Liver (tissue), 9 donors: Measurements from ENCODE around the gene UACA. TPM values are rescaled to one million over a fixed set of nuclear protein-coding genes. Genes with fewer than 3 reads are reported as not detected.

ENCODE experiments used
- DNase-seq: peaks from one replicate; pipeline ENCODE4 v3.0.0-alpha.2; 2017; ENCODE audit warnings: low spot score
- H3K27ac ChIP-seq, 2 donors: one replicate each; pipeline ENCODE4 v1.7.0; 2013; ENCODE audit warnings: inconsistent platforms in 2 of 2, low read length in 2 of 2, control low read depth in 1 of 2, low read depth in 1 of 2, mild to moderate bottlenecking in 1 of 2
- H3K27me3 ChIP-seq, 4 donors: one replicate each; pipeline versions ENCODE4 v1.6.1 to v1.7.0; 2013; ENCODE audit warnings: low read length in 3 of 4, inconsistent platforms in 1 of 4, mild to moderate bottlenecking in 1 of 4, moderate library complexity in 1 of 4; ENCODE audit not compliant: control insufficient read depth in 4 of 4, insufficient read depth in 4 of 4
- H3K36me3 ChIP-seq, 4 donors: one replicate each; pipeline versions ENCODE4 v1.6.1 to v1.7.0; 2013; ENCODE audit warnings: low read length in 3 of 4, mild to moderate bottlenecking in 3 of 4, low read depth in 1 of 4, moderate library complexity in 1 of 4; ENCODE audit not compliant: control insufficient read depth in 4 of 4, insufficient read depth in 3 of 4
- H3K4me1 ChIP-seq, 4 donors: one replicate each; pipeline versions ENCODE4 v1.6.1 to v1.7.0; 2013; ENCODE audit warnings: low read length in 3 of 4, mild to moderate bottlenecking in 3 of 4, moderate library complexity in 1 of 4; ENCODE audit not compliant: control insufficient read depth in 4 of 4, insufficient read depth in 4 of 4
- H3K4me3 ChIP-seq, 3 donors: one replicate each; pipeline versions ENCODE4 v1.6.1 to v1.7.0; 2013; ENCODE audit warnings: low read length in 3 of 3, control low read depth in 1 of 3, low read depth in 1 of 3, mild to moderate bottlenecking in 1 of 3
- H3K9ac ChIP-seq, 2 donors: one replicate each; pipeline ENCODE4 v1.7.0; 2013; ENCODE audit warnings: low read length in 2 of 2, mild to moderate bottlenecking in 2 of 2, moderate library complexity in 2 of 2, control low read depth in 1 of 2, low read depth in 1 of 2
- H3K9me3 ChIP-seq, 4 donors: one replicate each; pipeline versions ENCODE4 v1.6.1 to v1.7.0; 2013; ENCODE audit warnings: low read length in 3 of 4; ENCODE audit not compliant: control insufficient read depth in 4 of 4
- ATF3 ChIP-seq: IDR thresholded peaks from 2 replicates; pipeline ENCODE4 v1.6.1; 2016; ENCODE audit warnings: antibody characterized with exemption
- FOXA1 ChIP-seq: IDR thresholded peaks from 2 replicates; pipeline ENCODE4 v1.6.1; 2016; ENCODE audit warnings: antibody characterized with exemption
- GABPA ChIP-seq, 2 donors: IDR thresholded peaks in 1 of 2; conservative IDR thresholded peaks in 1 of 2; 2 replicates each; pipeline ENCODE4 v1.6.1; 2016; ENCODE audit warnings: antibody characterized with exemption in 2 of 2, mild to moderate bottlenecking in 1 of 2, moderate library complexity in 1 of 2
- HNF4A ChIP-seq, 2 donors: conservative IDR thresholded peaks; 2 replicates each; pipeline ENCODE4 v1.6.1; 2016; ENCODE audit warnings: antibody characterized with exemption in 2 of 2, mild to moderate bottlenecking in 2 of 2
- HNF4G ChIP-seq: IDR thresholded peaks from 2 replicates; pipeline ENCODE4 v1.6.1; 2016; ENCODE audit warnings: antibody characterized with exemption
- JUND ChIP-seq, 2 donors: IDR thresholded peaks; 2 replicates each; pipeline ENCODE4 v1.6.1; 2016; ENCODE audit warnings: antibody characterized with exemption in 2 of 2
- MAX ChIP-seq: IDR thresholded peaks from 2 replicates; pipeline ENCODE4 v1.6.1; 2016; ENCODE audit warnings: antibody characterized with exemption
- NR2F2 ChIP-seq: IDR thresholded peaks from 2 replicates; pipeline ENCODE4 v1.6.1; 2016; ENCODE audit warnings: antibody characterized with exemption
- RAD21 ChIP-seq, 2 donors: IDR thresholded peaks; 2 replicates each; pipeline ENCODE4 v1.6.1; 2016; ENCODE audit warnings: antibody characterized with exemption in 2 of 2, mild to moderate bottlenecking in 2 of 2
- RXRA ChIP-seq, 2 donors: IDR thresholded peaks; 2 replicates each; pipeline ENCODE4 v1.6.1; 2017 to 2018; ENCODE audit warnings: antibody characterized with exemption in 2 of 2, mild to moderate bottlenecking in 1 of 2
- SP1 ChIP-seq: IDR thresholded peaks from 2 replicates; pipeline ENCODE4 v1.6.1; 2018; ENCODE audit warnings: antibody characterized with exemption, mild to moderate bottlenecking
- TAF1 ChIP-seq: conservative IDR thresholded peaks from 2 replicates; pipeline ENCODE4 v1.6.1; 2016; ENCODE audit warnings: antibody characterized with exemption, mild to moderate bottlenecking
- YY1 ChIP-seq: IDR thresholded peaks from 2 replicates; pipeline ENCODE4 v1.6.1; 2016; ENCODE audit warnings: antibody characterized with exemption, mild to moderate bottlenecking
- WGBS: extraction: QIAGEN DNeasy Blood & Tissue Kit; methylation state at CpG from one replicate; pipeline ENCODE4 v1.1.7; 2013; 5-methylcytosine and 5-hydroxymethylcytosine counted together
- polyA plus RNA-seq, 2 donors: library from polyadenylated mRNA; stranded (reverse) in 1 of 2; unstranded in 1 of 2; fragments of 200-250 nt in 1 of 2; fragments of >200 nt in 1 of 2; fragmentation: Nextera tagmentation in 1 of 2; extraction: Ambion mirVana in 1 of 2; gene quantifications; one replicate each; pipeline versions ENCODE4 v1.2.1 to v1.2.3, GENCODE V29; 2013 to 2015
- total RNA-seq, 2 donors: library from RNA; depleted of rRNA; stranded (reverse); fragments of >200 nt; gene quantifications; one replicate each; pipeline ENCODE4 v1.2.3, GENCODE V29; 2014
- TF ChIP-seq, protein P1 (sequence below): IDR thresholded peaks from 2 replicates; pipeline ENCODE4 v1.6.1; 2016; ENCODE audit warnings: antibody characterized with exemption
- TF ChIP-seq, protein P2 (sequence below): fragments of 150-350 bp; IDR thresholded peaks from 2 replicates; pipeline ENCODE4 v1.5.1; 2017; ENCODE audit warnings: improper control_type of control experiment, low read depth, low read length; ENCODE audit not compliant: missing input control
- TF ChIP-seq, protein P3 (sequence below): IDR thresholded peaks from 2 replicates; pipeline ENCODE4 v1.6.1; 2016; ENCODE audit warnings: antibody characterized with exemption, mild to moderate bottlenecking
- donor health status: healthy.
- donor health status: healthy.
- donor health status: healthy.
- donor health status: healthy.
- donor health status: healthy.

UACA gene
- total and polyA plus RNA-seq, 4 donors = 3.9 to 16.0 (median 10.0) TPM

DNA sequence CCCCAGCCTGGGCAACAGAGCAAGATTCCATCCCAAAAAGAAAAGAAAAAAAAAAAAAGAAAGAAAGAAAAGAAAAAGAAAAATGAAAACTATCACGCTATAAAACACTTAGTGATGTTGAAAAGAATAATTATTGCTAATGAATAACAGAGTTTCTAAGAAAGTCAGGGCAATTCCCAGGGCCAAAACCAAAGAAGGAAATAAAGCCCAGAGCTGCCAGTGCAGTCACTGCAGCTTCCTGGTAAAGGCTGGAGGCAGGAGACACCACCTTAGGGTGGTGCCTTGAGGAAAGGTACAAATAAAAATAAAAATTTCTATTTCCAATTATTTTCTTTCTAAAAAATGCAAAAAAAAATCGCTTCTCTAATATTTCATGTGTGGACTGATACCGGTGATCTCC, 19.7 kb upstream of the UACA start (continued):
- no peak for TF ChIP-seq FOXA1

DNA sequence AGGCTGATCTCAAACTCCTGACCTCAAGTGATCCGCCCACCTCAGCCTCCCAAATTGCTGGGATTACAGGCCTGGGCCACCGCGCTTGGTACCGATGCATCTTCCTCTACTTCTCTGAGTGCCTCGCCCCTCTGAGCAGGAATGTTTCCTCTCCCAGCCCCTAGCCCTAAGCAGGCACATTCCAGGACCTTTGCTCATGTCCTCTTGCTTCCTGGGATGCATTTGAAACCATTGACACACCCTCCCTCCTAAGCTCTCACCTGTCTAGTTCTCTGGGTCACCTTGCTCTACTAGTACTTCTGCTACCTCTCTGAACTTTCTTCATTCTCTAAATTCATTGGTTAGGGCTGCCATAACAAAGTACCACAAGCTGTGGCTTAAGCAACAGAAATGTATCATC, 17.9 kb upstream of the UACA start:
- no peaks in the 10 kb centered on the region for H3K27me3 ChIP-seq
- no peak for DNase-seq

More for the DNA sequence above, 17.9 kb upstream of the UACA start:
- WGBS = 94% methylated on average over 5 of the region's 5 CpGs
- no peak for TF ChIP-seq ATF3
- no peak for TF ChIP-seq RXRA (IDR thresholded peaks at IDR 0.05)
- no peak for TF ChIP-seq JUND (IDR thresholded peaks at IDR 0.05)
- no peak for TF ChIP-seq MAX
- no peak for TF ChIP-seq YY1
- TF ChIP-seq, protein P1, sequence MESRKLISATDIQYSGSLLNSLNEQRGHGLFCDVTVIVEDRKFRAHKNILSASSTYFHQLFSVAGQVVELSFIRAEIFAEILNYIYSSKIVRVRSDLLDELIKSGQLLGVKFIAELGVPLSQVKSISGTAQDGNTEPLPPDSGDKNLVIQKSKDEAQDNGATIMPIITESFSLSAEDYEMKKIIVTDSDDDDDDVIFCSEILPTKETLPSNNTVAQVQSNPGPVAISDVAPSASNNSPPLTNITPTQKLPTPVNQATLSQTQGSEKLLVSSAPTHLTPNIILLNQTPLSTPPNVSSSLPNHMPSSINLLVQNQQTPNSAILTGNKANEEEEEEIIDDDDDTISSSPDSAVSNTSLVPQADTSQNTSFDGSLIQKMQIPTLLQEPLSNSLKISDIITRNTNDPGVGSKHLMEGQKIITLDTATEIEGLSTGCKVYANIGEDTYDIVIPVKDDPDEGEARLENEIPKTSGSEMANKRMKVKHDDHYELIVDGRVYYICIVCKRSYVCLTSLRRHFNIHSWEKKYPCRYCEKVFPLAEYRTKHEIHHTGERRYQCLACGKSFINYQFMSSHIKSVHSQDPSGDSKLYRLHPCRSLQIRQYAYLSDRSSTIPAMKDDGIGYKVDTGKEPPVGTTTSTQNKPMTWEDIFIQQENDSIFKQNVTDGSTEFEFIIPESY = no peak
- TF ChIP-seq HNF4A (conservative IDR thresholded peaks at IDR 0.05) = no peak
- TF ChIP-seq, protein P2, sequence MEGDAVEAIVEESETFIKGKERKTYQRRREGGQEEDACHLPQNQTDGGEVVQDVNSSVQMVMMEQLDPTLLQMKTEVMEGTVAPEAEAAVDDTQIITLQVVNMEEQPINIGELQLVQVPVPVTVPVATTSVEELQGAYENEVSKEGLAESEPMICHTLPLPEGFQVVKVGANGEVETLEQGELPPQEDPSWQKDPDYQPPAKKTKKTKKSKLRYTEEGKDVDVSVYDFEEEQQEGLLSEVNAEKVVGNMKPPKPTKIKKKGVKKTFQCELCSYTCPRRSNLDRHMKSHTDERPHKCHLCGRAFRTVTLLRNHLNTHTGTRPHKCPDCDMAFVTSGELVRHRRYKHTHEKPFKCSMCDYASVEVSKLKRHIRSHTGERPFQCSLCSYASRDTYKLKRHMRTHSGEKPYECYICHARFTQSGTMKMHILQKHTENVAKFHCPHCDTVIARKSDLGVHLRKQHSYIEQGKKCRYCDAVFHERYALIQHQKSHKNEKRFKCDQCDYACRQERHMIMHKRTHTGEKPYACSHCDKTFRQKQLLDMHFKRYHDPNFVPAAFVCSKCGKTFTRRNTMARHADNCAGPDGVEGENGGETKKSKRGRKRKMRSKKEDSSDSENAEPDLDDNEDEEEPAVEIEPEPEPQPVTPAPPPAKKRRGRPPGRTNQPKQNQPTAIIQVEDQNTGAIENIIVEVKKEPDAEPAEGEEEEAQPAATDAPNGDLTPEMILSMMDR = no peak
- TF ChIP-seq, protein P3, sequence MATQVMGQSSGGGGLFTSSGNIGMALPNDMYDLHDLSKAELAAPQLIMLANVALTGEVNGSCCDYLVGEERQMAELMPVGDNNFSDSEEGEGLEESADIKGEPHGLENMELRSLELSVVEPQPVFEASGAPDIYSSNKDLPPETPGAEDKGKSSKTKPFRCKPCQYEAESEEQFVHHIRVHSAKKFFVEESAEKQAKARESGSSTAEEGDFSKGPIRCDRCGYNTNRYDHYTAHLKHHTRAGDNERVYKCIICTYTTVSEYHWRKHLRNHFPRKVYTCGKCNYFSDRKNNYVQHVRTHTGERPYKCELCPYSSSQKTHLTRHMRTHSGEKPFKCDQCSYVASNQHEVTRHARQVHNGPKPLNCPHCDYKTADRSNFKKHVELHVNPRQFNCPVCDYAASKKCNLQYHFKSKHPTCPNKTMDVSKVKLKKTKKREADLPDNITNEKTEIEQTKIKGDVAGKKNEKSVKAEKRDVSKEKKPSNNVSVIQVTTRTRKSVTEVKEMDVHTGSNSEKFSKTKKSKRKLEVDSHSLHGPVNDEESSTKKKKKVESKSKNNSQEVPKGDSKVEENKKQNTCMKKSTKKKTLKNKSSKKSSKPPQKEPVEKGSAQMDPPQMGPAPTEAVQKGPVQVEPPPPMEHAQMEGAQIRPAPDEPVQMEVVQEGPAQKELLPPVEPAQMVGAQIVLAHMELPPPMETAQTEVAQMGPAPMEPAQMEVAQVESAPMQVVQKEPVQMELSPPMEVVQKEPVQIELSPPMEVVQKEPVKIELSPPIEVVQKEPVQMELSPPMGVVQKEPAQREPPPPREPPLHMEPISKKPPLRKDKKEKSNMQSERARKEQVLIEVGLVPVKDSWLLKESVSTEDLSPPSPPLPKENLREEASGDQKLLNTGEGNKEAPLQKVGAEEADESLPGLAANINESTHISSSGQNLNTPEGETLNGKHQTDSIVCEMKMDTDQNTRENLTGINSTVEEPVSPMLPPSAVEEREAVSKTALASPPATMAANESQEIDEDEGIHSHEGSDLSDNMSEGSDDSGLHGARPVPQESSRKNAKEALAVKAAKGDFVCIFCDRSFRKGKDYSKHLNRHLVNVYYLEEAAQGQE = no peak
- no peak for TF ChIP-seq RAD21 (IDR thresholded peaks at IDR 0.05)
- TF ChIP-seq NR2F2 = no peak
- no peak for TF ChIP-seq HNF4G
- TF ChIP-seq GABPA (IDR thresholded peaks at IDR 0.05 in 1 of 2, conservative IDR thresholded peaks at IDR 0.05 in 1 of 2) = no peak
- TF ChIP-seq TAF1 = no peak
- TF ChIP-seq SP1 = no peak
- Histone ChIP-seq H3K9ac (no peak overlapping the region), H3K9me3 (no peaks in the 10 kb centered on the region), H3K27ac (no peak overlapping the region), H3K4me3 (no peak overlapping the region), H3K36me3 (no peaks in the 10 kb centered on the region), H3K4me1 (no peaks in the 10 kb centered on the region)
